OCI-LY7 (cell line): ENCODE data around the gene SPNS2. TPM values are rescaled to one million over a fixed set of nuclear protein-coding genes. Genes with fewer than 3 reads are reported as not detected.

Experiments
- BruUV-seq: library from RNA; stranded (reverse); fragments of 400-500 nt; replicated peaks from 2 replicates; lab custom pipeline; 2021; lab: Mats Ljungman, UMichigan
- CTCF ChIA-PET: fragments of 300-600 bp; sonication (Branson Sonifier 250); formaldehyde crosslinking; loops from one replicate; lab custom pipeline; 2022; ENCODE audit warnings: antibody characterized with exemption; ENCODE audit not compliant: unreplicated experiment; lab: Charles Lee
- POLR2A ChIA-PET: fragments of 300-600 bp; sonication (Branson Sonifier 250); formaldehyde crosslinking; loops from one replicate; lab custom pipeline; 2022; ENCODE audit warnings: antibody characterized with exemption; lab: Charles Lee
- DNase-seq: peaks from one replicate; pipeline ENCODE4 v3.0.0-alpha.2; 2015; ENCODE audit warnings: low spot score
- H2AFZ ChIP-seq: fragments of 200-600 bp; sonication (generic), shearing (Covaris generic); 2 replicates; pipeline ENCODE4 v1.6.1; 2014; ENCODE audit warnings: mild to moderate bottlenecking, antibody characterized with exemption, low read length, moderate library complexity
- H3K27ac ChIP-seq: fragments of 200-600 bp; sonication (generic); 2 replicates; pipeline ENCODE4 v1.5.1; 2014; ENCODE audit warnings: mixed run types, low read depth, mild to moderate bottlenecking, moderate library complexity, low read length, inconsistent platforms; ENCODE audit not compliant: poor library complexity, severe bottlenecking
- H3K36me3 ChIP-seq: fragments of 200-600 bp; sonication (generic); 2 replicates; pipeline ENCODE4 v1.6.1; 2014; ENCODE audit warnings: mild to moderate bottlenecking, antibody characterized with exemption, low read length, moderate library complexity, mixed read lengths; ENCODE audit not compliant: insufficient read depth
- H3K4me1 ChIP-seq: fragments of 200-600 bp; sonication (generic); 2 replicates; pipeline ENCODE4 v1.5.1; 2014; ENCODE audit warnings: mild to moderate bottlenecking, low read length; ENCODE audit not compliant: insufficient read depth, poor library complexity, severe bottlenecking
- H3K4me2 ChIP-seq: fragments of 200-600 bp; sonication (generic); 2 replicates; pipeline ENCODE4 v1.6.1; 2014; ENCODE audit warnings: mild to moderate bottlenecking, low read length
- H3K4me3 ChIP-seq: fragments of 200-600 bp; sonication (generic); 2 replicates; pipeline ENCODE4 v1.5.1; 2014; ENCODE audit warnings: mild to moderate bottlenecking, low read depth, low read length; ENCODE audit not compliant: poor library complexity, severe bottlenecking
- H3K79me2 ChIP-seq: fragments of 200-600 bp; sonication (generic); 2 replicates; pipeline ENCODE4 v1.6.1; 2016; ENCODE audit warnings: low read depth, mild to moderate bottlenecking, low read length, moderate library complexity, mixed read lengths; ENCODE audit not compliant: insufficient read depth
- H3K9me2 ChIP-seq: fragments of 200-600 bp; sonication (generic); 2 replicates; pipeline ENCODE4 v1.6.1; 2016; ENCODE audit warnings: mild to moderate bottlenecking, low read length, mixed read lengths; ENCODE audit not compliant: insufficient read depth
- H3K9me3 ChIP-seq: fragments of 200-600 bp; sonication (generic); 2 replicates; pipeline ENCODE4 v1.6.1; 2014; ENCODE audit warnings: mild to moderate bottlenecking, mixed run types, low read length, mixed read lengths
- H4K20me1 ChIP-seq: fragments of 200-600 bp; sonication (generic); 2 replicates; pipeline ENCODE4 v1.6.1; 2014; ENCODE audit warnings: mild to moderate bottlenecking, antibody characterized with exemption, low read length, moderate library complexity, mixed read lengths; ENCODE audit not compliant: insufficient read depth
- CTCF ChIP-seq: fragments of 200-600 bp; sonication (generic); conservative IDR thresholded peaks from 2 replicates; pipeline ENCODE4 v1.5.1; 2014; ENCODE audit warnings: mild to moderate bottlenecking, antibody characterized with exemption, low read length, moderate library complexity, mixed read lengths
- EZH2phosphoT487 ChIP-seq: fragments of 200-600 bp; sonication (generic); IDR thresholded peaks from 2 replicates; pipeline ENCODE4 v1.6.1; 2018; ENCODE audit warnings: low read depth, borderline replicate concordance, mild to moderate bottlenecking, mixed run types, antibody characterized with exemption, low read length, moderate library complexity, mixed read lengths
- intact Hi-C: fragments of 100-400 bp; cut with micrococcal nuclease; formaldehyde crosslinking; loops from one replicate; pipeline ENCODE4 v1.10.0; 2022; ENCODE audit not compliant: unreplicated experiment
- total RNA-seq, 2 experiments: library from RNA; depleted of rRNA in 1 of 2; stranded (reverse); fragments of >200 nt in 1 of 2; shearing (Covaris generic) in 1 of 2; gene quantifications; 2 replicates each; pipeline ENCODE4 v1.2.3, GENCODE V29; 2014 to 2022

Gene SPNS2
- total RNA-seq, 2 experiments from 2014 or later: 1.6 to 5.4 TPM

GRCh38 chr17:4569591-4569990, 70.9 kb downstream of the SPNS2 start:
- ChIA-PET CTCF (no interaction called here), POLR2A (interaction anchor here (0.6 kb wide), 1 partner anchor 65 kb away, joined by 3 read pairs; no protein-coding TSS in a partner anchor)
- Histone ChIP-seq H3K4me2 (no peak overlapping the region), H4K20me1 (no peaks in the 10 kb centered on the region), H3K27ac (no peak overlapping the region), H3K9me2 (no peaks in the 10 kb centered on the region), H3K4me1 (peaks cover 11% of the 10 kb centered on the region), H3K9me3 (no peaks in the 10 kb centered on the region), H2AFZ (no peak overlapping the region), H3K4me3 (no peak overlapping the region), H3K79me2 (no peaks in the 10 kb centered on the region), H3K36me3 (no peaks in the 10 kb centered on the region)
- peak; percentile 27 for DNase-seq
- TF ChIP-seq EZH2phosphoT487 (no peak), CTCF (no peak)
- intact Hi-C loops: loop anchor here (5.0 to 10.0 kb wide), 4 partner anchors 135 to 333 kb away; partner anchors contain the start of genes CHRNE and PELP1
- BruUV-seq: no TSS peak

- no peak for DNase-seq
- intact Hi-C loops: no loop called here
- Histone ChIP-seq H3K4me1 (peaks cover 6% of the 10 kb centered on the region), H3K9me3 (no peaks in the 10 kb centered on the region), H3K36me3 (no peaks in the 10 kb centered on the region), H3K9me2 (no peaks in the 10 kb centered on the region), H3K79me2 (no peaks in the 10 kb centered on the region), H3K4me2 (no peak overlapping the region), H3K4me3 (no peak overlapping the region), H3K27ac (no peak overlapping the region), H2AFZ (no peak overlapping the region), H4K20me1 (no peaks in the 10 kb centered on the region)
- TF ChIP-seq EZH2phosphoT487 (no peak), CTCF (no peak)
- no TSS peak for BruUV-seq
- POLR2A ChIA-PET: no interaction called here
- CTCF ChIA-PET: no interaction called here
These were observed 73.5 kb downstream of the SPNS2 start for GRCh38 chr17:4572131-4572530.

- Histone ChIP-seq H3K4me2 (no peak overlapping the region), H3K9me2 (no peaks in the 10 kb centered on the region), H3K27ac (no peak overlapping the region), H3K4me1 (peaks cover 6% of the 10 kb centered on the region), H3K36me3 (no peaks in the 10 kb centered on the region), H3K4me3 (no peak overlapping the region), H4K20me1 (no peaks in the 10 kb centered on the region), H3K79me2 (no peaks in the 10 kb centered on the region), H2AFZ (no peak overlapping the region), H3K9me3 (no peaks in the 10 kb centered on the region)
- CTCF ChIA-PET: no interaction called here
- BruUV-seq: no TSS peak
- POLR2A ChIA-PET: no interaction called here
- no peak for DNase-seq
- TF ChIP-seq CTCF (no peak), EZH2phosphoT487 (no peak)
- intact Hi-C loops: no loop called here
These were observed 74.4 kb downstream of the SPNS2 start for GRCh38 chr17:4573115-4573514.
